Vagina (tissue), 2 donors: ENCODE results near the gene COL10A1. TPM values are rescaled to one million over a fixed set of nuclear protein-coding genes. Genes with fewer than 3 reads are reported as not detected.

Experiments
- DNase-seq, 2 donors: peaks; one replicate each; pipeline ENCODE4 v3.0.0-alpha.2; 2017; ENCODE audit errors: extremely low spot score in 2 of 2
- H3K27ac ChIP-seq: fragments of 200-600 bp; sonication (generic); one replicate; pipeline ENCODE4 v1.5.1; 2019
- H3K27me3 ChIP-seq: fragments of 200-600 bp; sonication (generic); one replicate; pipeline ENCODE4 v1.5.1; 2019
- H3K36me3 ChIP-seq, 2 donors: fragments of 200-600 bp; sonication (generic); one replicate each; pipeline ENCODE4 v1.5.1; 2017 to 2019
- H3K4me1 ChIP-seq: fragments of 200-600 bp; sonication (generic); one replicate; pipeline ENCODE4 v1.5.1; 2019
- H3K4me3 ChIP-seq, 2 donors: fragments of 200-600 bp; sonication (generic); 1 replicate in 1 of 2; 2 replicates in 1 of 2; pipeline ENCODE4 v1.5.1; 2016 to 2019
- H3K9me3 ChIP-seq: fragments of 200-600 bp; sonication (generic); one replicate; pipeline ENCODE4 v1.5.1; 2019
- POLR2A ChIP-seq, 2 donors: fragments of 450-650 bp; IDR thresholded peaks; one replicate each; pipeline ENCODE4 v1.6.1; 2017; ENCODE audit warnings: antibody characterized with exemption in 2 of 2, mild to moderate bottlenecking in 2 of 2, moderate library complexity in 2 of 2
- POLR2AphosphoS5 ChIP-seq, 2 donors: sonication (generic); formaldehyde crosslinking; IDR thresholded peaks; one replicate each; pipeline ENCODE4 v1.9.0; 2017; ENCODE audit warnings: antibody characterized with exemption in 2 of 2, mild to moderate bottlenecking in 2 of 2, low read depth in 1 of 2; ENCODE audit not compliant: insufficient read depth in 1 of 2
- intact Hi-C: fragments of 100-400 bp; cut with DNase I; formaldehyde crosslinking; loops from one replicate; pipeline ENCODE4 v1.15.1; 2023
- total RNA-seq: library from RNA; depleted of rRNA; stranded (reverse); fragments of >200 nt; gene quantifications from one replicate; pipeline ENCODE4 v1.2.3, GENCODE V29; 2016
- TF ChIP-seq, protein P1 (sequence below), 3 experiments: fragments of 450-650 bp in 2 of 3; fragments of 200-600 bp in 1 of 3; sonication (generic) in 1 of 3; IDR thresholded peaks; one replicate each; pipeline ENCODE4 v1.5.1; 2017 to 2019; ENCODE audit warnings: antibody characterized with exemption in 3 of 3, mild to moderate bottlenecking in 2 of 3, moderate library complexity in 2 of 3

The COL10A1 gene
- total RNA-seq, 1 donor from 2014 or later = not detected

DNA sequence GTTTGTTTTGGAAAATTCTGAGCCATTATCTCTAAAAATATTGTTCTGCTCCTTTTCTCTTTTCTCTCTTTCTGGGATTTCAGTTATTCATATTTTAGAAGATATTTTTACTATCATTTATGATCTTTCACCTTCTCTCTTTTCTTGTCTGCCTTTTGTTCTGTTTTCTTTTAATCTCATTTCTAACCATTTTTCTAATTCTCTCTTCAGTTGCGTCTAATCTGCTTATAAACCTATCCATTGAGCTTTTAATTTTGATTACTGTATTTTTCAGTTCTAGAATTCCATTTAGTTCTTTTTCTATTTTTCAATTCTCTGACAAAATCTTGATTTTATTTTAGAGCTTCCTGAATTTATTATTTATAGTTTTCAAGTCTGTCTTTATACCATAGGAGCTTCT is 42.2 kb upstream of the COL10A1 start:
- Histone ChIP-seq H3K4me1 (no peaks in the 10 kb centered on the region), H3K9me3 (no peaks in the 10 kb centered on the region), H3K27me3 (no peaks in the 10 kb centered on the region), H3K36me3 (peaks cover 0 to 4% of the 10 kb centered on the region in 2 donors), H3K4me3 (no peak overlapping the region), H3K27ac (no peak overlapping the region)
- no peak for DNase-seq
- TF ChIP-seq POLR2A (IDR thresholded peaks at IDR 0.05) = no peak
- TF ChIP-seq POLR2AphosphoS5 (IDR thresholded peaks at IDR 0.05; ENCODE audit: insufficient read depth in 1 of 2, low read depth in 1 of 2) = no peak
- TF ChIP-seq, protein P1, sequence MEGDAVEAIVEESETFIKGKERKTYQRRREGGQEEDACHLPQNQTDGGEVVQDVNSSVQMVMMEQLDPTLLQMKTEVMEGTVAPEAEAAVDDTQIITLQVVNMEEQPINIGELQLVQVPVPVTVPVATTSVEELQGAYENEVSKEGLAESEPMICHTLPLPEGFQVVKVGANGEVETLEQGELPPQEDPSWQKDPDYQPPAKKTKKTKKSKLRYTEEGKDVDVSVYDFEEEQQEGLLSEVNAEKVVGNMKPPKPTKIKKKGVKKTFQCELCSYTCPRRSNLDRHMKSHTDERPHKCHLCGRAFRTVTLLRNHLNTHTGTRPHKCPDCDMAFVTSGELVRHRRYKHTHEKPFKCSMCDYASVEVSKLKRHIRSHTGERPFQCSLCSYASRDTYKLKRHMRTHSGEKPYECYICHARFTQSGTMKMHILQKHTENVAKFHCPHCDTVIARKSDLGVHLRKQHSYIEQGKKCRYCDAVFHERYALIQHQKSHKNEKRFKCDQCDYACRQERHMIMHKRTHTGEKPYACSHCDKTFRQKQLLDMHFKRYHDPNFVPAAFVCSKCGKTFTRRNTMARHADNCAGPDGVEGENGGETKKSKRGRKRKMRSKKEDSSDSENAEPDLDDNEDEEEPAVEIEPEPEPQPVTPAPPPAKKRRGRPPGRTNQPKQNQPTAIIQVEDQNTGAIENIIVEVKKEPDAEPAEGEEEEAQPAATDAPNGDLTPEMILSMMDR (IDR thresholded peaks at IDR 0.05) = no peak
- intact Hi-C loops = no loop called here

DNA sequence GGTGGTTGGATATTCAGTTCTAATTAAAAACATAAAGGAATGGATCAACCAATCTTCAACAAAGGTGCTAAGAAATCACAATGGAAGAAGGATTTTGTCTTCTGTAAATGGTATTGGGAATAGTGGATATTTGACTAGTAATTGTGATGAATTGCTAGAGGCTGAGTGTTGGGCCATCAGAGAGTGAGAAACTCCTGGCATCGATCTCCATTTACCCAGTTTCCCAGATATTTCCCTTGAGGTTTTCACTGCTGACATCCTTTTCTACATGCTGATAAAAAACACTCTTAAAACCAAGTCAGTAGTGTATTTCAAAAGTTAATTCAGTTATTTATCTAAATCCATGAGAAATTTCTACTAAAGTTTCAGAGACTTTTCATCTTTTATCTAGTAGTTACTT is 40.4 kb upstream of the COL10A1 start:
- no peaks in the 10 kb centered on the region for H3K4me1 ChIP-seq
- intact Hi-C loops = no loop called here
- DNase-seq = no peak
- no peak overlapping the region for H3K27ac ChIP-seq
- TF ChIP-seq POLR2AphosphoS5 (IDR thresholded peaks at IDR 0.05; ENCODE audit: insufficient read depth in 1 of 2, low read depth in 1 of 2) (no peak), POLR2A (IDR thresholded peaks at IDR 0.05) (no peak)
- TF ChIP-seq, protein P1 (IDR thresholded peaks at IDR 0.05) = no peak
- no peaks in the 10 kb centered on the region for H3K9me3 ChIP-seq
- H3K27me3 ChIP-seq = no peaks in the 10 kb centered on the region
- H3K36me3 ChIP-seq = peaks cover 0 to 4% of the 10 kb centered on the region in 2 donors
- H3K4me3 ChIP-seq = no peak overlapping the region

DNA sequence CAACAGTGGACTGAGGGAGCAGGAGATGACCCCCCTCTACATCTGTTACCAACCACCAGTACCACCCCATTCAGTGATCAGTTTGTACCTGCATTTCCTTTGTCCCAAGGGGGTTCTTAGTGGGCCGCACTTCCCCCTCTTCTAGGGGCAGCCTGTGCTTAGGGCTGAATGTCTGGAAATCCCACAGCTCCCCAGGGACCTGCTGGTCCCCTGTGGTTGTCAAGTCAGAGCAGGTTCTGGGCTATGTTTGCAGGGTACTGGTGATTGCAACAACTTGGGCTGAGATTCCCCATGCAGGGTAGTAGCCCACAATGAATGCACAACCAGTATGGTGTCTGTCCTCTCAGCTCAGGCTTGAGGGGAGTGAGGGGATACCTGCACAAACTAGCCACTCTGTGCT is 39.7 kb upstream of the COL10A1 start:
- Histone ChIP-seq H3K36me3 (peaks cover 0 to 4% of the 10 kb centered on the region in 2 donors), H3K4me3 (no peak overlapping the region), H3K27ac (no peak overlapping the region), H3K27me3 (no peaks in the 10 kb centered on the region), H3K4me1 (no peaks in the 10 kb centered on the region), H3K9me3 (no peaks in the 10 kb centered on the region)
- intact Hi-C loops = no loop called here
- TF ChIP-seq POLR2AphosphoS5 (IDR thresholded peaks at IDR 0.05; ENCODE audit: insufficient read depth in 1 of 2, low read depth in 1 of 2) (no peak), POLR2A (IDR thresholded peaks at IDR 0.05) (no peak)
- TF ChIP-seq, protein P1 (IDR thresholded peaks at IDR 0.05) = no peak
- DNase-seq = no peak

DNA sequence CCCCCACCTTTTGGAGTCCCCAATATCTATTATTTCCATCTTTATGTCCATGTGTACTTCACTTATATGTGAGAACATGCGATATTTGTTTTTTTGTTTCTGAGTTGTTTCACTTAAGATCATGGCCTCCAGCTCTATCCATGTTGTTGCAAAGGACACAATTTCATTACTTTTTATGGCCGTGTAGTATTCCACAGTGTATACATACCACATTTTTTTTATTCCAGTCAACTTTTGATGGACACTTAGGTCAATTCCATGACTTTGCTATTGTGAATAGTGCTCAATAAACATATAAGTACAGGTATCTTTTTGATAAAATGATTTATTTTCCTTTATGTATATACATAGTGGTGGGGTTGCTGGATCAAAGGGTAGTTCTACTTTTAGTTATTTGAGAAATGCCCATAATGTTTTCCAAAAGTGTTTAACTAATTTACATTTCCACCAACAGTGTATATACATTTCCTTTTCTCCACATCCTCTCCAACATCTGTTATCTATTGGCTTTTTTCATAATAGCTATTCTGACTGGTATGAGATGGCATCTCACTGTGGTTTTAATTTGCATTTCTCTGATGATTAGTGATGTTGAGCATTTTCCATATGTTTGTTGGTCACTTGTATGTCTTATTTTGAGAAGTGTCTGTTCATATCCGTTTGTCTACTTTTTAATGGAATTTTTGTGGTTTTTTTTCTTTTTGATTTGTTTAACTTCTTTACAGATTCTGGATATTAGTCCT is 34.0 kb upstream of the COL10A1 start:
- intact Hi-C loops = no loop called here
- no peaks in the 10 kb centered on the region for H3K4me1 ChIP-seq
- H3K4me3 ChIP-seq = no peak overlapping the region
- H3K27ac ChIP-seq = no peak overlapping the region
- TF ChIP-seq POLR2AphosphoS5 (IDR thresholded peaks at IDR 0.05; ENCODE audit: insufficient read depth in 1 of 2, low read depth in 1 of 2) (no peak), POLR2A (IDR thresholded peaks at IDR 0.05) (no peak)
- TF ChIP-seq, protein P1 (IDR thresholded peaks at IDR 0.05) = no peak
- H3K36me3 ChIP-seq = no peaks in the 10 kb centered on the region
- DNase-seq = no peak
- no peaks in the 10 kb centered on the region for H3K9me3 ChIP-seq
- no peaks in the 10 kb centered on the region for H3K27me3 ChIP-seq

GRCh38 chr6:116158641-116159040 is 32.7 kb upstream of the COL10A1 start:
- no peak for DNase-seq
- no peak overlapping the region for H3K4me3 ChIP-seq
- intact Hi-C loops = no loop called here
- no peaks in the 10 kb centered on the region for H3K9me3 ChIP-seq
- no peaks in the 10 kb centered on the region for H3K4me1 ChIP-seq
- TF ChIP-seq, protein P1 (IDR thresholded peaks at IDR 0.05) = no peak
- TF ChIP-seq POLR2A (IDR thresholded peaks at IDR 0.05) = no peak
- no peak for TF ChIP-seq POLR2AphosphoS5 (IDR thresholded peaks at IDR 0.05; ENCODE audit: insufficient read depth in 1 of 2, low read depth in 1 of 2)
- no peaks in the 10 kb centered on the region for H3K36me3 ChIP-seq
- no peak overlapping the region for H3K27ac ChIP-seq
- H3K27me3 ChIP-seq = no peaks in the 10 kb centered on the region
